Adipocyte (in vitro differentiated cells): ENCODE measurements around the gene C9orf72.
A peak's percentile ranks its signal among the peaks of the same experiment; 100 is the strongest.
"Not testable (repeated sequence)": the region's sequence is repeated elsewhere in the genome, so short reads cannot be mapped to it uniquely, and the experiment has no call there.

ENCODE experiments used
- DNase-seq: peaks from one replicate; pipeline ENCODE4 v3.0.0-alpha.2; 2015; ENCODE audit warnings: low read depth
- H3K27me3 ChIP-seq: replicated peaks from 2 replicates; pipeline ENCODE4 v1.7.0; 2013; ENCODE audit warnings: mild to moderate bottlenecking, low read length, moderate library complexity; ENCODE audit not compliant: control insufficient read depth, insufficient read depth
- H3K36me3 ChIP-seq: 2 replicates; pipeline ENCODE4 v1.7.0; 2013; ENCODE audit warnings: low read length, mild to moderate bottlenecking, moderate library complexity; ENCODE audit not compliant: control insufficient read depth, insufficient read depth, severe bottlenecking
- H3K4me1 ChIP-seq: 2 replicates; pipeline ENCODE4 v1.7.0; 2013; ENCODE audit warnings: mild to moderate bottlenecking, low read length, moderate library complexity; ENCODE audit not compliant: control insufficient read depth, insufficient read depth
- H3K4me3 ChIP-seq: 2 replicates; pipeline ENCODE4 v1.7.0; 2013; ENCODE audit warnings: mild to moderate bottlenecking, low read length, moderate library complexity
- H3K9ac ChIP-seq: 2 replicates; pipeline ENCODE4 v1.7.0; 2013; ENCODE audit warnings: mild to moderate bottlenecking, low read length, moderate library complexity
- H3K9me3 ChIP-seq: 2 replicates; pipeline ENCODE4 v1.7.0; 2013; ENCODE audit warnings: mild to moderate bottlenecking, low read length, moderate library complexity; ENCODE audit not compliant: control insufficient read depth

Gene C9orf72

GRCh38 chr9:27572918-27573633 is at the start of gene C9orf72:
Gene C9orf72, minus strand, starts transcription at chr9:27573481. Its CDS starts 6,361 bp downstream, at chr9:27567120.
- Histone ChIP-seq H3K4me1 (peaks cover 13% of the 10 kb centered on the region), H3K27me3 (peaks cover 11% of the 10 kb centered on the region), H3K4me3 (peak within 1 kb of the TSS; percentile 83), H3K9me3 (peaks cover 1% of the 10 kb centered on the region), H3K9ac (peak within 1 kb of the TSS; percentile 83), H3K36me3 (no peaks in the 10 kb centered on the region)
- peak; percentile 87 for DNase-seq

- Histone ChIP-seq H3K36me3 (no peaks in the 10 kb centered on the region), H3K4me3 (no peak overlapping the region), H3K9me3 (no peaks in the 10 kb centered on the region), H3K4me1 (no peaks in the 10 kb centered on the region), H3K27me3 (peaks cover 19% of the 10 kb centered on the region), H3K9ac (no peak overlapping the region)
- no peak for DNase-seq
Observed at GRCh38 chr9:27622693-27623340, 49.5 kb upstream of the C9orf72 start.

GRCh38 chr9:27619743-27620142 is 46.5 kb upstream of the C9orf72 start:
- H3K4me3 ChIP-seq = no peak overlapping the region
- DNase-seq = no peak

GRCh38 chr9:27618066-27618465 is 44.8 kb upstream of the C9orf72 start:
- peaks cover 47% of the 10 kb centered on the region for H3K27me3 ChIP-seq
- H3K9me3 ChIP-seq = no peaks in the 10 kb centered on the region
- no peaks in the 10 kb centered on the region for H3K36me3 ChIP-seq
- no peaks in the 10 kb centered on the region for H3K4me1 ChIP-seq
- DNase-seq = no peak
- H3K9ac ChIP-seq = no peak overlapping the region
- H3K4me3 ChIP-seq = no peak overlapping the region

More at GRCh38 chr9:27619743-27620142, 46.5 kb upstream of the C9orf72 start:
- Histone ChIP-seq H3K4me1 (no peaks in the 10 kb centered on the region), H3K9ac (no peak overlapping the region), H3K27me3 (peaks cover 32% of the 10 kb centered on the region), H3K36me3 (no peaks in the 10 kb centered on the region), H3K9me3 (no peaks in the 10 kb centered on the region)

- no peaks in the 10 kb centered on the region for H3K4me1 ChIP-seq
- no peak for DNase-seq
- no peak overlapping the region for H3K9ac ChIP-seq
- H3K36me3 ChIP-seq = no peaks in the 10 kb centered on the region
- H3K27me3 ChIP-seq = peaks cover 50% of the 10 kb centered on the region
- no peak overlapping the region for H3K4me3 ChIP-seq
- H3K9me3 ChIP-seq = no peaks in the 10 kb centered on the region
Observed at GRCh38 chr9:27614551-27614950, 41.3 kb upstream of the C9orf72 start.

GRCh38 chr9:27612036-27612435 is 38.8 kb upstream of the C9orf72 start:
- DNase-seq, H3K9me3 ChIP-seq, H3K4me1 ChIP-seq, H3K4me3 ChIP-seq, H3K36me3 ChIP-seq, H3K9ac ChIP-seq: not testable (repeated sequence)
- H3K27me3 ChIP-seq = peaks cover 45% of the 10 kb centered on the region

GRCh38 chr9:27610622-27611021 is 37.3 kb upstream of the C9orf72 start:
- no peaks in the 10 kb centered on the region for H3K4me1 ChIP-seq
- no peak overlapping the region for H3K9ac ChIP-seq
- H3K27me3 ChIP-seq = peaks cover 47% of the 10 kb centered on the region
- H3K9me3 ChIP-seq = no peaks in the 10 kb centered on the region
- no peak for DNase-seq
- no peak overlapping the region for H3K4me3 ChIP-seq
- H3K36me3 ChIP-seq = no peaks in the 10 kb centered on the region

GRCh38 chr9:27602954-27603353 is 29.7 kb upstream of the C9orf72 start:
- peak; percentile 4 for DNase-seq
- Histone ChIP-seq H3K9me3 (no peaks in the 10 kb centered on the region), H3K36me3 (no peaks in the 10 kb centered on the region), H3K27me3 (peaks cover 33% of the 10 kb centered on the region), H3K9ac (no peak overlapping the region), H3K4me3 (no peak overlapping the region), H3K4me1 (peaks cover 10% of the 10 kb centered on the region)

GRCh38 chr9:27602142-27602861 is 29.0 kb upstream of the C9orf72 start:
- Histone ChIP-seq H3K9ac (no peak overlapping the region), H3K9me3 (no peaks in the 10 kb centered on the region), H3K36me3 (no peaks in the 10 kb centered on the region), H3K4me3 (no peak overlapping the region), H3K27me3 (peaks cover 33% of the 10 kb centered on the region), H3K4me1 (peaks cover 10% of the 10 kb centered on the region)
- DNase-seq = no peak

- peaks cover 10% of the 10 kb centered on the region for H3K4me1 ChIP-seq
Observed at GRCh38 chr9:27601396-27601795, 28.1 kb upstream of the C9orf72 start.

GRCh38 chr9:27600256-27600655 is 27.0 kb upstream of the C9orf72 start:
- peaks cover 25% of the 10 kb centered on the region for H3K27me3 ChIP-seq
- no peak overlapping the region for H3K4me3 ChIP-seq
- H3K9ac ChIP-seq = no peak overlapping the region
- DNase-seq = no peak
- no peaks in the 10 kb centered on the region for H3K36me3 ChIP-seq
- H3K9me3 ChIP-seq = no peaks in the 10 kb centered on the region
- H3K4me1 ChIP-seq = peaks cover 10% of the 10 kb centered on the region

More at GRCh38 chr9:27601396-27601795, 28.1 kb upstream of the C9orf72 start:
- no peak overlapping the region for H3K9ac ChIP-seq
- H3K4me3 ChIP-seq = no peak overlapping the region
- no peak for DNase-seq
- H3K9me3 ChIP-seq = no peaks in the 10 kb centered on the region
- H3K36me3 ChIP-seq = no peaks in the 10 kb centered on the region
- peaks cover 33% of the 10 kb centered on the region for H3K27me3 ChIP-seq
